ENCODE results near the gene ZNF296. TPM values are rescaled to one million over a fixed set of nuclear protein-coding genes. Genes with fewer than 3 reads are reported as not detected.

The ZNF296 gene
- total RNA-seq, 1 experiment from 2014 or later, result 6.7 TPM

GRCh38 chr19:45030825-45031224 lies 45.5 kb downstream of the ZNF296 start:
- Histone ChIP-seq H3K9me3 (ENCODE audit: control insufficient read depth, insufficient read depth, low read depth, low read length) (no peaks in the 10 kb centered on the region), H3K27ac (ENCODE audit: low read length) (no peak overlapping the region), H3K4me1 (ENCODE audit: control insufficient read depth, insufficient read depth, low read length) (no peaks in the 10 kb centered on the region), H3K27me3 (ENCODE audit: control insufficient read depth, insufficient read depth, low read length) (no peaks in the 10 kb centered on the region), H3K36me3 (ENCODE audit: control insufficient read depth, insufficient read depth, low read length) (no peaks in the 10 kb centered on the region), H3K4me3 (ENCODE audit: low read depth in 2 of 2, low read length in 2 of 2) (no peak overlapping the region)
- intact Hi-C loops (cut with micrococcal nuclease; ENCODE audit: unreplicated experiment) (no loop called here), in situ Hi-C loops (cut with HindIII; ENCODE audit: low pct_unique_long_range_greater_than_20kb, low sequenced_read_pairs) (no loop called here)
- TF ChIP-seq CTCF (IDR thresholded peaks at IDR 0.05) (no peak), POLR2AphosphoS5 (IDR thresholded peaks at IDR 0.05; ENCODE audit: low read depth, low read length) (no peak), REST (IDR thresholded peaks at IDR 0.05; ENCODE audit: insufficient read depth in 1 of 2, low read depth in 2 of 2, low read length in 1 of 2) (no peak), TCF7L2 (IDR thresholded peaks at IDR 0.05; ENCODE audit: low read depth, low read length) (no peak), SIN3A (IDR thresholded peaks at IDR 0.05; ENCODE audit: borderline replicate concordance, insufficient read depth, low read depth, low read length) (no peak)
- CTCF ChIA-PET, result no interaction called here
- no peak for ATAC-seq
- no peak for DNase-seq (ENCODE audit: low read depth, low spot score)
- POLR2A ChIA-PET, result interaction anchor here (0.5 kb wide), 1 partner anchor 187 kb away, joined by 3 read pairs; no protein-coding TSS in a partner anchor
- no TSS peak for BruUV-seq (replicated peaks)

- CTCF ChIA-PET, result no interaction called here
- intact Hi-C loops (cut with micrococcal nuclease; ENCODE audit: unreplicated experiment), result no loop called here
- no peak overlapping the region for H3K27ac ChIP-seq (ENCODE audit: low read length)
- no peak overlapping the region for H3K4me3 ChIP-seq (ENCODE audit: low read depth in 2 of 2, low read length in 2 of 2)
- no peaks in the 10 kb centered on the region for H3K9me3 ChIP-seq (ENCODE audit: control insufficient read depth, insufficient read depth, low read depth, low read length)
- no peak for ATAC-seq
- H3K27me3 ChIP-seq (ENCODE audit: control insufficient read depth, insufficient read depth, low read length), result no peaks in the 10 kb centered on the region
- H3K36me3 ChIP-seq (ENCODE audit: control insufficient read depth, insufficient read depth, low read length), result no peaks in the 10 kb centered on the region
- POLR2A ChIA-PET, result no interaction called here
- in situ Hi-C loops (cut with HindIII; ENCODE audit: low pct_unique_long_range_greater_than_20kb, low sequenced_read_pairs), result no loop called here
- BruUV-seq (replicated peaks), result no TSS peak
- TF ChIP-seq CTCF (IDR thresholded peaks at IDR 0.05) (no peak), SIN3A (IDR thresholded peaks at IDR 0.05; ENCODE audit: borderline replicate concordance, insufficient read depth, low read depth, low read length) (no peak), POLR2AphosphoS5 (IDR thresholded peaks at IDR 0.05; ENCODE audit: low read depth, low read length) (no peak), TCF7L2 (IDR thresholded peaks at IDR 0.05; ENCODE audit: low read depth, low read length) (no peak), REST (IDR thresholded peaks at IDR 0.05; ENCODE audit: insufficient read depth in 1 of 2, low read depth in 2 of 2, low read length in 1 of 2) (no peak)
- no peak for DNase-seq (ENCODE audit: low read depth, low spot score)
- no peaks in the 10 kb centered on the region for H3K4me1 ChIP-seq (ENCODE audit: control insufficient read depth, insufficient read depth, low read length)
Measured at GRCh38 chr19:45027371-45027770, 48.9 kb downstream of the ZNF296 start.
